Activated B cell treated with CpG ODN at 0.5 μM for 24 hours (primary cell): Measurements from ENCODE around the gene FRS3. TPM values are rescaled to one million over a fixed set of nuclear protein-coding genes. Genes with fewer than 3 reads are reported as not detected.

Experiments used
- ATAC-seq: fragments of 200-7000 bp; cut with Tn5 transposase; one replicate; pipeline ENCODE4 v1.10.0; 2021; ENCODE audit warnings: low read depth, mild to moderate bottlenecking, moderate library complexity
- CTCF ChIA-PET: fragments of 350-600 bp; sonication (Branson Sonifier 250); formaldehyde crosslinking; loops from one replicate; lab custom pipeline; 2021; ENCODE audit warnings: antibody characterized with exemption; lab: Charles Lee
- POLR2A ChIA-PET: fragments of 350-600 bp; sonication (Branson Sonifier 250); formaldehyde crosslinking; loops from one replicate; lab custom pipeline; 2021; ENCODE audit warnings: antibody characterized with exemption; lab: Charles Lee
- DNase-seq: peaks from one replicate; pipeline ENCODE4 v3.0.0; 2022
- H3K27ac Mint-ChIP-seq: one replicate; pipeline ENCODE4 v1.8.0; 2020; ENCODE audit warnings: mixed read lengths
- H3K27me3 Mint-ChIP-seq: one replicate; pipeline ENCODE4 v1.8.0; 2021; ENCODE audit warnings: mixed read lengths
- H3K36me3 Mint-ChIP-seq: one replicate; pipeline ENCODE4 v1.8.0; 2021; ENCODE audit warnings: low read depth, mixed read lengths
- H3K4me1 Mint-ChIP-seq: one replicate; pipeline ENCODE4 v1.8.0; 2021; ENCODE audit warnings: mixed read lengths
- H3K4me3 Mint-ChIP-seq: one replicate; pipeline ENCODE4 v1.8.0; 2020; ENCODE audit warnings: mild to moderate bottlenecking, mixed read lengths
- H3K9me3 Mint-ChIP-seq: one replicate; pipeline ENCODE4 v1.8.0; 2020; ENCODE audit warnings: mixed read lengths
- intact Hi-C: fragments of 100-400 bp; cut with micrococcal nuclease; formaldehyde crosslinking; loops from one replicate; pipeline ENCODE4 v1.15.1; 2024
- total RNA-seq: library from RNA; stranded (reverse); gene quantifications from 2 replicates; pipeline ENCODE4 v1.2.3, GENCODE V29; 2022
- TF ChIP-seq, protein P1 (sequence below): fragments of 200-600 bp; IDR thresholded peaks from one replicate; pipeline ENCODE4 v1.8.0; 2022; ENCODE audit warnings: antibody characterized with exemption, mild to moderate bottlenecking

Gene FRS3
- total RNA-seq, 1 donor from 2014 or later, result 6.7 TPM

GRCh38 chr6:41744236-41744787 is 35.4 kb downstream of the FRS3 start:
- H3K27me3 Mint-ChIP-seq, result no peaks in the 10 kb centered on the region
- no peak overlapping the region for H3K27ac Mint-ChIP-seq
- no peak overlapping the region for H3K4me3 Mint-ChIP-seq
- TF ChIP-seq, protein P1, sequence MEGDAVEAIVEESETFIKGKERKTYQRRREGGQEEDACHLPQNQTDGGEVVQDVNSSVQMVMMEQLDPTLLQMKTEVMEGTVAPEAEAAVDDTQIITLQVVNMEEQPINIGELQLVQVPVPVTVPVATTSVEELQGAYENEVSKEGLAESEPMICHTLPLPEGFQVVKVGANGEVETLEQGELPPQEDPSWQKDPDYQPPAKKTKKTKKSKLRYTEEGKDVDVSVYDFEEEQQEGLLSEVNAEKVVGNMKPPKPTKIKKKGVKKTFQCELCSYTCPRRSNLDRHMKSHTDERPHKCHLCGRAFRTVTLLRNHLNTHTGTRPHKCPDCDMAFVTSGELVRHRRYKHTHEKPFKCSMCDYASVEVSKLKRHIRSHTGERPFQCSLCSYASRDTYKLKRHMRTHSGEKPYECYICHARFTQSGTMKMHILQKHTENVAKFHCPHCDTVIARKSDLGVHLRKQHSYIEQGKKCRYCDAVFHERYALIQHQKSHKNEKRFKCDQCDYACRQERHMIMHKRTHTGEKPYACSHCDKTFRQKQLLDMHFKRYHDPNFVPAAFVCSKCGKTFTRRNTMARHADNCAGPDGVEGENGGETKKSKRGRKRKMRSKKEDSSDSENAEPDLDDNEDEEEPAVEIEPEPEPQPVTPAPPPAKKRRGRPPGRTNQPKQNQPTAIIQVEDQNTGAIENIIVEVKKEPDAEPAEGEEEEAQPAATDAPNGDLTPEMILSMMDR, result no peak
- POLR2A ChIA-PET, result no interaction called here
- H3K4me1 Mint-ChIP-seq, result no peaks in the 10 kb centered on the region
- no peak for DNase-seq
- CTCF ChIA-PET, result no interaction called here
- no peaks in the 10 kb centered on the region for H3K9me3 Mint-ChIP-seq
- intact Hi-C loops, result no loop called here
- no peaks in the 10 kb centered on the region for H3K36me3 Mint-ChIP-seq
- ATAC-seq, result no peak

- no peak overlapping the region for H3K4me3 Mint-ChIP-seq
- ATAC-seq (no peak), DNase-seq (no peak)
- H3K27me3 Mint-ChIP-seq, result no peaks in the 10 kb centered on the region
- TF ChIP-seq, protein P1, result no peak
- no peaks in the 10 kb centered on the region for H3K4me1 Mint-ChIP-seq
- H3K36me3 Mint-ChIP-seq, result no peaks in the 10 kb centered on the region
- intact Hi-C loops, result no loop called here
- CTCF ChIA-PET, result no interaction called here
- POLR2A ChIA-PET, result interaction anchor here (1.2 kb wide), 1 partner anchor 10 kb away, joined by 3 read pairs; no protein-coding TSS in a partner anchor
- H3K9me3 Mint-ChIP-seq, result no peaks in the 10 kb centered on the region
- H3K27ac Mint-ChIP-seq, result no peak overlapping the region
Observed at GRCh38 chr6:41743406-41744235, 36.1 kb downstream of the FRS3 start.

GRCh38 chr6:41741625-41742490 is 37.8 kb downstream of the FRS3 start:
- Mint-ChIP-seq H3K27ac (no peak overlapping the region), H3K27me3 (no peaks in the 10 kb centered on the region), H3K4me3 (no peak overlapping the region), H3K36me3 (no peaks in the 10 kb centered on the region), H3K9me3 (no peaks in the 10 kb centered on the region), H3K4me1 (no peaks in the 10 kb centered on the region)
- no peak for DNase-seq
- ChIA-PET POLR2A (no interaction called here), CTCF (no interaction called here)
- TF ChIP-seq, protein P1, result no peak
- ATAC-seq, result no peak
- intact Hi-C loops, result no loop called here

- Mint-ChIP-seq H3K27me3 (no peaks in the 10 kb centered on the region), H3K36me3 (no peaks in the 10 kb centered on the region), H3K4me1 (peaks cover 3% of the 10 kb centered on the region), H3K9me3 (no peaks in the 10 kb centered on the region), H3K4me3 (no peak overlapping the region), H3K27ac (no peak overlapping the region)
- ChIA-PET POLR2A (interaction anchor here (0.7 kb wide), 1 partner anchor 17 kb away, joined by 3 read pairs; no protein-coding TSS in a partner anchor), CTCF (no interaction called here)
- ATAC-seq (no peak), DNase-seq (no peak)
- TF ChIP-seq, protein P1, result no peak
- intact Hi-C loops, result no loop called here
Observed at GRCh38 chr6:41740366-41741162, 39.1 kb downstream of the FRS3 start.
